Cardiac fibroblast (primary cell): ENCODE results near the gene RTP3.

Source experiments
- DNase-seq, 2 donors: peaks; one replicate each; pipeline versions ENCODE4 v3.0.0 to v3.0.0-alpha.2; 2010; ENCODE audit warnings: low read depth in 2 of 2
- H3K4me3 ChIP-seq, 2 donors: replicated peaks in 1 of 2; 1 replicate in 1 of 2; 2 replicates in 1 of 2; pipeline ENCODE4 v1.5.1; 2011; ENCODE audit warnings: low read depth in 2 of 2, low read length in 2 of 2, mild to moderate bottlenecking in 2 of 2, moderate library complexity in 1 of 2
- TF ChIP-seq, protein P1 (sequence below): IDR thresholded peaks from one replicate; pipeline ENCODE4 v1.5.1; 2011; ENCODE audit warnings: low read depth, mild to moderate bottlenecking, low read length, inconsistent platforms

The RTP3 gene

DNA sequence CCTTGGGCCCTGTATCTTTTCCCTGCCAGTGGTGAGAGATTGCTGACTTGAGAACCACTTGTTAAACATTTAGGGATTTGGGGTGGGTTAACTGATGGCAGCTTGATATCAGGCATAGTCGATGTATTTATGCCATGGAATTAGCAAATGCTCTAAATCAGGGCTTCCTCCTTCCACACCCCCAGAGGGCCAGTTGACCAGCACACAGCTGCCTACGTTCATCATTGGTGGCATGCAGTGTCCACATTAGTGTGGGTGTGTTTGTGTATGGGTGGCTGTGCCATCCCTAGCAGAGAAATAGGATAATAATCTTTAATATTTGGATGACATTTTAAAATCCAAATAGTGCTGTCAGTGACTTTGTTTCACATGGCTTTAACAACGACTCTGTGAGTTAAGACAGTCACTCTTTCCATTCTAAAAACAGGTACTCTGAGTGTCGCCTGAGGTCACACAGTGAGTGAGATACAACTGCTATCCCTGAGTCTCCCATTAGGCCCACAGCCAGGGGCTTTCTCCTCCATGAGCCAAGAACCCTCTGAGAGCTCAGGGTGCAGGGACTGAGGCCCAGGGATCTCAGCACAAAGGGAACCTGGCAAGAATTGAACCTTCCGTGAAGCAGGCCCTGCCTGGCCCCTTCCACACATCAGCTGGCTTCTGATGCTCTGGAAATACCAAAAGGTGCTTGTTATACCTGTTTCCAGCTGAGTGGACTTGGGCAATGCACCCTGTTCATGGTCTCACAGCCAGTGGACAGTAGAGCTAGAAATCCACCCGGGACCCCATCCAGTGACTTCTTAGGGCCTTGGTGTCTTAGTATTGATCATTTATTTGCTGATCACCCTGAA is 28.8 kb upstream of the RTP3 start:
- no peak overlapping the region for H3K4me3 ChIP-seq
- no peak for DNase-seq
- TF ChIP-seq, protein P1, sequence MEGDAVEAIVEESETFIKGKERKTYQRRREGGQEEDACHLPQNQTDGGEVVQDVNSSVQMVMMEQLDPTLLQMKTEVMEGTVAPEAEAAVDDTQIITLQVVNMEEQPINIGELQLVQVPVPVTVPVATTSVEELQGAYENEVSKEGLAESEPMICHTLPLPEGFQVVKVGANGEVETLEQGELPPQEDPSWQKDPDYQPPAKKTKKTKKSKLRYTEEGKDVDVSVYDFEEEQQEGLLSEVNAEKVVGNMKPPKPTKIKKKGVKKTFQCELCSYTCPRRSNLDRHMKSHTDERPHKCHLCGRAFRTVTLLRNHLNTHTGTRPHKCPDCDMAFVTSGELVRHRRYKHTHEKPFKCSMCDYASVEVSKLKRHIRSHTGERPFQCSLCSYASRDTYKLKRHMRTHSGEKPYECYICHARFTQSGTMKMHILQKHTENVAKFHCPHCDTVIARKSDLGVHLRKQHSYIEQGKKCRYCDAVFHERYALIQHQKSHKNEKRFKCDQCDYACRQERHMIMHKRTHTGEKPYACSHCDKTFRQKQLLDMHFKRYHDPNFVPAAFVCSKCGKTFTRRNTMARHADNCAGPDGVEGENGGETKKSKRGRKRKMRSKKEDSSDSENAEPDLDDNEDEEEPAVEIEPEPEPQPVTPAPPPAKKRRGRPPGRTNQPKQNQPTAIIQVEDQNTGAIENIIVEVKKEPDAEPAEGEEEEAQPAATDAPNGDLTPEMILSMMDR: no peak

DNA sequence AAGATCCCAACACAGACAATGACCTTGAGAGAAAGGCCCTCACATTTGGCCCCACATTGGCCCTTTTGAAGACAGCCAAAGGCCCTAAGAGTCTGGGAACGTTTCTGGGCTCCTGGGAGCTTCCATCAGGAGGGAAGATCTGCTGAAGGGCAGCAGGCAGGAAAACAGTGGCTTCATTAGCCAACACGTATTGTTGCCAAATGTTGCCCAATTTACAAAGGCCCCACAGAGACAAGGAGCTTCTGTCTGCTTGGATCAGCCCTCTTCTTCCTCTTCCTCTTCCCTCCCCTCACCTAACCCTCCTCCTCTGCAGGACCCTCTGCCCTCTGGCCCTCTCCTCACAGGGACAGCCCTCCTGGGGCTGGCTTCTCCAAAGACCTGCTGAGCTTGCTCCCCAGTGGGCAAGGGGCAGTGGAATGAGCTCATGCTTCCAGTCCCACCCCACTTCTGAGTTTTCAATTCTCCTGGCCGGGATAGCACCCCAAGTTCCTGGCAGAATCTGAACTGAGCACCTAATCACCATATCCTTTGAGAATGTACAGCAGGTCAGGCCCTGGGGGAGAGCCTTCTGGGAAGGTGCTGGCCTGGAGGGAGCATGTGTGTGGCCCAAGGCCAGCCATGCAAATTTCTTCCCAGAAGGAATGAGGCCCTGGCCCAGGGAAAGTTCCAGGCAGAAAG is 28.0 kb upstream of the RTP3 start:
- TF ChIP-seq, protein P1: no peak
- H3K4me3 ChIP-seq: no peak overlapping the region
- DNase-seq: no peak

DNA sequence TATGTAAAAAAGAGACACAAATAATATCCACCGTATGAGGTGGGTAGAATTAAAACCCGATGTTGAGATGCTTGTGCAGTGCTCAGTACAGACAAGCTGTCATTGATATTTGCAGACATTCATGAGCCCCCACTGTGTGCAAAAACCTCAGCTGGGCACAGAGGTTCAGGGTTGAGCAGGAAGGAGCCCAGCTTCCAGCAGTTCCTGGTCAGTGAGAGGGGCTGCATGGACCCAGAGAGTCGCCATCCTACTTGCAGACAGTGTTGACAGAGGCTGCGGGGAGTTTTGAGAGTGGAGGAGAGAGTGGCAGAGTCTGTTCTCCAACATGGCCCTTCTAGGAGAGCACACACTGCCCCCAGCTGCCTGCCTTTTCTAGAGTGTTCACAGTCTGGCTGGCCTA is 26.9 kb upstream of the RTP3 start:
- TF ChIP-seq, protein P1: no peak
- DNase-seq: no peak

DNA sequence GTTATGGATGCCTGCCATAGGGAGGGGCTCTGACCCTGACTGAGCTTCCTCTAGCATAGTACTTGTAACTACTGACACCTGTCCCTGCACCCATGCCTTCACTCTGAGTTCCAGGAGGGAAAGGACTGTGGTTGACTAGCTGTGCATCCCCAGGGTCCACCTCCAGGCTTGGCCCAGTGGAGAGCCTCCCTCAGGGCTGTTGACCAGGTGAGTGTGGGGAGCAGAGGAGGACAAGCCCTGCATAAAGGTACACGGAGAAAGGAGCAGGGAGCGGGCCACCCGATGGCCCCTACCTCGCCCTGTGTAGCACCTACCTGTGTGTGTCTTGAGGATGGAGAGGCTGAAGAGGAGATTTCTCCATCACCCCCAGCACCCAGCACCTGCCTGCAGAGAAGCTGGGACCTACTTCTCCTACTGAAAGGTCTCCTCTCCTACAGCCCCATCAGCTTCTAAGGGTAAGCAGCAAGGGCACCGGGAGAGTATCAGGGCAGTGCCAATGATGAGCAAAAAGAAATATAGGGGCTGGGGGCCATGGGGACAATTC is 26.3 kb upstream of the RTP3 start:
- DNase-seq: no peak
- TF ChIP-seq, protein P1: no peak
- H3K4me3 ChIP-seq: no peak overlapping the region

More for the DNA sequence above, 26.9 kb upstream of the RTP3 start:
- no peak overlapping the region for H3K4me3 ChIP-seq

DNA sequence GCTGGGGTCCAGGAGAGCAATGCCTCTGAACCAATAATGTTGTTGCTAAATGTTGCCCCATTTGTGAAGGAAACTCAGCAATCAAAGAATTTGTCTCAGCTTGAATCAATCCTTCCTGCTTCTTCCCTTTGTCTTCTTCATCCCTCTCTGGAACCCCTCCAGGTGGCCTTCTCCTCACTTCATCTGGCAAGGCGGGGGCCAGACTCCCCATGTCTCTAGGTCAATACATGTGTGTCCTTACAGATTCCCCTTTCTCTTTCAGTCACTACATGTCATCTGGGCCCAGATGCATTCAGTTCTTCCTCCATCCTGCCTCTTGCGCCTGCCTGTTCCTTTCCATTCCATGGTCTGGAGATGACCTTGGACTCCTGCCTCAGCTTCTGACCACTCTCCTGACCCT is 25.0 kb upstream of the RTP3 start:
- TF ChIP-seq, protein P1: no peak
- H3K4me3 ChIP-seq: no peak overlapping the region
- no peak for DNase-seq

DNA sequence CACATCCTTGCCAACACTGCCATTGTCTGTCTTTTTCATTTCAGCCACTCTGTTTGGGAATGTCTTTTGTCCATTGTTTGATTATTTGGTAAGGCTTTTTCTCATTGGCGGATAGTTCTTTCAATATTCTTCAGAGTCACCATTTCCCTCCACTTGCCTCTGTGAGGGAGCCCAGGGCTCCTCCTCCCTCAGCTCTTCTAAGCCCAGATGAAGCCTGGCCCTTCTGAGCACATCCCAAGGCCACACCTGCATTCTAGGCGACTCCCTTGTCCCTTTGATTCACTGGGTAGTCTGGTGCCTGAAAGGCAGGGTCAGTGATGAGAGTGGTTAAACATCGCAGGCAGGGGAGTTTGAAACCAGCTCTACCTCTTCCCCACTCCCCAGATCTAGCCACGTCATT is 20.6 kb upstream of the RTP3 start:
- no peak overlapping the region for H3K4me3 ChIP-seq
- TF ChIP-seq, protein P1: no peak
- no peak for DNase-seq
